ENCODE data around the gene SIRT5. TPM values are rescaled to one million over a fixed set of nuclear protein-coding genes. Genes with fewer than 3 reads are reported as not detected.

The SIRT5 gene
- total RNA-seq, 1 experiment from 2014 or later = 19.0 TPM

DNA sequence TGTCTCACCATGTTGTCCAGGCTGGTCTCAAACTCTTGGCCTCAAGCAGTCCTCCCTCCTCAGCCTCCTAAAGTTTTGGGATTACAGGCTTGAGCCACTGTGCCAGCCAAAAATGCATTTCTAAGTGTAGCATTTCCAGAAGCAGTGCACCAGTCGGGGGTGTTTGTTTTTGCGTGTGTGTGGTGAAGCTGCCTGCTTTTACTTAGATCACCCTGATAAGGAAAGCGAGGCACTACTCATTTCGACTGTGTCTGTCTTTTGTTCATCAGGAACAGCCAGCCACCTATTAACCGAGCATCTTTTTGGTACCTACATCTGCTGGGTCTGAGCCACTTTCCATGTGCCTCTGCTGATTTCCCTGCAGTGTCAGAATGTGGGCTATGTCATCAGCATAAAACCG, 18.7 kb downstream of the SIRT5 start:
- no peaks in the 10 kb centered on the region for H3K27me3 ChIP-seq (replicated peaks; ENCODE audit: control insufficient read depth, insufficient read depth, low read length)
- H3K4me1 ChIP-seq = no peaks in the 10 kb centered on the region
- no peak for DNase-seq
- no peaks in the 10 kb centered on the region for H3K9me3 Mint-ChIP-seq (ENCODE audit: unreplicated experiment)
- H3K4me1 Mint-ChIP-seq (ENCODE audit: low read depth, unreplicated experiment) = no peaks in the 10 kb centered on the region
- CTCF ChIA-PET = interaction anchor here (0.8 kb wide), 1 partner anchor 8 kb away, joined by 3 read pairs; no protein-coding TSS in a partner anchor
- TF ChIP-seq, protein P1, sequence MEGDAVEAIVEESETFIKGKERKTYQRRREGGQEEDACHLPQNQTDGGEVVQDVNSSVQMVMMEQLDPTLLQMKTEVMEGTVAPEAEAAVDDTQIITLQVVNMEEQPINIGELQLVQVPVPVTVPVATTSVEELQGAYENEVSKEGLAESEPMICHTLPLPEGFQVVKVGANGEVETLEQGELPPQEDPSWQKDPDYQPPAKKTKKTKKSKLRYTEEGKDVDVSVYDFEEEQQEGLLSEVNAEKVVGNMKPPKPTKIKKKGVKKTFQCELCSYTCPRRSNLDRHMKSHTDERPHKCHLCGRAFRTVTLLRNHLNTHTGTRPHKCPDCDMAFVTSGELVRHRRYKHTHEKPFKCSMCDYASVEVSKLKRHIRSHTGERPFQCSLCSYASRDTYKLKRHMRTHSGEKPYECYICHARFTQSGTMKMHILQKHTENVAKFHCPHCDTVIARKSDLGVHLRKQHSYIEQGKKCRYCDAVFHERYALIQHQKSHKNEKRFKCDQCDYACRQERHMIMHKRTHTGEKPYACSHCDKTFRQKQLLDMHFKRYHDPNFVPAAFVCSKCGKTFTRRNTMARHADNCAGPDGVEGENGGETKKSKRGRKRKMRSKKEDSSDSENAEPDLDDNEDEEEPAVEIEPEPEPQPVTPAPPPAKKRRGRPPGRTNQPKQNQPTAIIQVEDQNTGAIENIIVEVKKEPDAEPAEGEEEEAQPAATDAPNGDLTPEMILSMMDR (IDR thresholded peaks at IDR 0.05; ENCODE audit: insufficient read depth in 1 of 2, low read depth in 1 of 2, low read length in 1 of 2, severe bottlenecking in 1 of 2, unreplicated experiment in 1 of 2) = no peak
- H3K27me3 Mint-ChIP-seq (ENCODE audit: insufficient read depth, unreplicated experiment) = no peaks in the 10 kb centered on the region
- peaks cover 14% of the 10 kb centered on the region for H3K36me3 Mint-ChIP-seq (ENCODE audit: insufficient read depth, unreplicated experiment)
- no peak overlapping the region for H3K4me3 ChIP-seq (ENCODE audit: low read depth, low read length)
- intact Hi-C loops (cut with micrococcal nuclease; ENCODE audit: unreplicated experiment) = no loop called here
- H3K9me3 ChIP-seq = no peaks in the 10 kb centered on the region
- H3K36me3 ChIP-seq (ENCODE audit: control insufficient read depth, insufficient read depth, low read length) = no peaks in the 10 kb centered on the region; the same call in 1 of the 2 replicates
- no TSS peak for BruUV-seq (replicated peaks)
- no peak overlapping the region for H3K4me3 Mint-ChIP-seq (ENCODE audit: unreplicated experiment)
- POLR2A ChIA-PET = no interaction called here
- no peak overlapping the region for H3K27ac Mint-ChIP-seq (ENCODE audit: unreplicated experiment)

DNA sequence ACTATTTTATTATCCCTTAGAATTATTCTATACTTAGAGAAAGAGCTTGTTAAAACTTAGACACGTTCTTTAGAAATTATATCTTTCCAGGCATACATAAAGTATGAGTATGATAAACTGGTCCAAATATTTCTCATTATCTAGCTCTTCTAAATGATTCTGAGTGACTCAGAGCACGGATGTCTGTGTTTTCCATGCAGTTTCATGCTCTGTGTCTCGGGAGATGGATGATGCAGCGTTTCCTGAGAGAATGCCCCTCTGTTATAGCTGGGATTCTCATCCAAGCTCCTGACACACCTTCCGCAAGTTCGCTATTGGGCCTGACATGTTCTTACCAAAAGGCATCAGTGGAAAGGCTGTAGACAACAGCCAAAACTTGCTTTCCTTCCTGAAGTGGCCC, 19.3 kb downstream of the SIRT5 start:
- Histone ChIP-seq H3K4me3 (ENCODE audit: low read depth, low read length) (no peak overlapping the region), H3K4me1 (no peaks in the 10 kb centered on the region), H3K27me3 (replicated peaks; ENCODE audit: control insufficient read depth, insufficient read depth, low read length) (no peaks in the 10 kb centered on the region), H3K9me3 (no peaks in the 10 kb centered on the region), H3K36me3 (ENCODE audit: control insufficient read depth, insufficient read depth, low read length) (no peaks in the 10 kb centered on the region; the same call in 1 of the 2 replicates)
- TF ChIP-seq, protein P1 (IDR thresholded peaks at IDR 0.05; ENCODE audit: insufficient read depth in 1 of 2, low read depth in 1 of 2, low read length in 1 of 2, severe bottlenecking in 1 of 2, unreplicated experiment in 1 of 2) = no peak
- no peaks in the 10 kb centered on the region for H3K4me1 Mint-ChIP-seq (ENCODE audit: low read depth, unreplicated experiment)
- no peaks in the 10 kb centered on the region for H3K9me3 Mint-ChIP-seq (ENCODE audit: unreplicated experiment)
- H3K4me3 Mint-ChIP-seq (ENCODE audit: unreplicated experiment) = no peak overlapping the region
- no peak for DNase-seq
- CTCF ChIA-PET = no interaction called here
- peaks cover 20% of the 10 kb centered on the region for H3K36me3 Mint-ChIP-seq (ENCODE audit: insufficient read depth, unreplicated experiment)
- intact Hi-C loops (cut with micrococcal nuclease; ENCODE audit: unreplicated experiment) = no loop called here
- H3K27me3 Mint-ChIP-seq (ENCODE audit: insufficient read depth, unreplicated experiment) = no peaks in the 10 kb centered on the region
- no TSS peak for BruUV-seq (replicated peaks)
- POLR2A ChIA-PET = no interaction called here
- H3K27ac Mint-ChIP-seq (ENCODE audit: unreplicated experiment) = no peak overlapping the region

DNA sequence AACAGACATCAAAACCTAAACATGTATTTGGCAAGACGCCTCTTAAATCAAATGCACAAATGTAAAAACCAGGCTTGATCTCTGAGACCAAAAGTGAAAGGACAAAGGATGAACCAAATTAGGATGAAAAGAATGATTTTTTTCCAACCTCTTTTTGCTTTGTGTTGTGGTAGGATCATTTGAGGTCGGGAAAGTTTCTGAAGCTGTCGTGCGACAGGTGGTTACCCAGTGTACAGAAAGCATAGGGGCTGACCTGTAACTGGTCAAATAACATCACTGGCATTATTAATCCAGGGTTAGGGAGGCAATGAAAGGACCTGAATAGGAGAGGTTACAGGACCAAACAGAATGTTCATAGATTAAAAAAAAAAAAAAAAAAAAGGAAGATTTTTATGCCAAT, 22.7 kb downstream of the SIRT5 start:
- Mint-ChIP-seq H3K4me1 (ENCODE audit: low read depth, unreplicated experiment) (no peaks in the 10 kb centered on the region), H3K9me3 (ENCODE audit: unreplicated experiment) (no peaks in the 10 kb centered on the region), H3K36me3 (ENCODE audit: insufficient read depth, unreplicated experiment) (peaks cover 33% of the 10 kb centered on the region), H3K27me3 (ENCODE audit: insufficient read depth, unreplicated experiment) (no peaks in the 10 kb centered on the region), H3K27ac (ENCODE audit: unreplicated experiment) (no peak overlapping the region), H3K4me3 (ENCODE audit: unreplicated experiment) (no peak overlapping the region)
- CTCF ChIA-PET = no interaction called here
- H3K36me3 ChIP-seq (ENCODE audit: control insufficient read depth, insufficient read depth, low read length) = no peaks in the 10 kb centered on the region; the same call in 1 of the 2 replicates
- TF ChIP-seq, protein P1 (IDR thresholded peaks at IDR 0.05; ENCODE audit: insufficient read depth in 1 of 2, low read depth in 1 of 2, low read length in 1 of 2, severe bottlenecking in 1 of 2, unreplicated experiment in 1 of 2) = no peak
- no peak for DNase-seq
- intact Hi-C loops (cut with micrococcal nuclease; ENCODE audit: unreplicated experiment) = no loop called here
- no peak overlapping the region for H3K4me3 ChIP-seq (ENCODE audit: low read depth, low read length)
- no TSS peak for BruUV-seq (replicated peaks)
- H3K9me3 ChIP-seq = no peaks in the 10 kb centered on the region
- no peaks in the 10 kb centered on the region for H3K4me1 ChIP-seq
- H3K27me3 ChIP-seq (replicated peaks; ENCODE audit: control insufficient read depth, insufficient read depth, low read length) = no peaks in the 10 kb centered on the region
- POLR2A ChIA-PET = no interaction called here

Data from Caco-2 (cell line).